HL-60 (cell line): ENCODE results near the gene KIF5A.

Experiments used
- DNase-seq, 2 experiments: peaks; one replicate each; pipeline ENCODE4 v3.0.0-alpha.2; 2010 to 2020; ENCODE audit warnings: low read depth in 1 of 2, low spot score in 1 of 2
- H3K27ac ChIP-seq: fragments of 250-450 bp; sonication (Bioruptor Pico); replicated peaks from 2 replicates; pipeline ENCODE4 v1.5.1; 2020; ENCODE audit warnings: mild to moderate bottlenecking, moderate library complexity
- H3K27me3 ChIP-seq: fragments of 250-450 bp; sonication (Bioruptor Pico); 2 replicates; pipeline ENCODE4 v1.5.1; 2021; ENCODE audit warnings: mild to moderate bottlenecking, moderate library complexity; ENCODE audit not compliant: insufficient read depth, poor library complexity, severe bottlenecking
- H3K4me3 ChIP-seq: replicated peaks from 2 replicates; pipeline ENCODE4 v1.5.1; 2011; ENCODE audit warnings: mild to moderate bottlenecking, control low read depth, low read length; ENCODE audit not compliant: insufficient read depth
- CTCF ChIP-seq: IDR thresholded peaks from one replicate; pipeline ENCODE4 v1.5.1; 2011; ENCODE audit warnings: low read length, control low read depth, inconsistent platforms; ENCODE audit not compliant: insufficient read depth
- GABPA ChIP-seq: IDR thresholded peaks from 2 replicates; pipeline ENCODE4 v1.6.1; 2012; ENCODE audit warnings: low read depth
- POLR2AphosphoS5 ChIP-seq: IDR thresholded peaks from 2 replicates; pipeline ENCODE4 v1.6.1; 2012; ENCODE audit warnings: low read depth
- REST ChIP-seq: IDR thresholded peaks from 2 replicates; pipeline ENCODE4 v1.6.1; 2012; ENCODE audit warnings: low read depth; ENCODE audit not compliant: insufficient replicate concordance
- SPI1 ChIP-seq: IDR thresholded peaks from 2 replicates; pipeline ENCODE4 v1.6.1; 2012; ENCODE audit warnings: low read depth, mild to moderate bottlenecking, borderline replicate concordance

Gene KIF5A

GRCh38 chr12:57571926-57572762 is 22.3 kb downstream of the KIF5A start:
- DNase-seq, result no peak
- H3K27me3 ChIP-seq, result no peaks in the 10 kb centered on the region
- TF ChIP-seq POLR2AphosphoS5 (no peak), REST (no peak), SPI1 (no peak), GABPA (no peak)
- H3K4me3 ChIP-seq, result no peak overlapping the region
- no peak overlapping the region for H3K27ac ChIP-seq

- Histone ChIP-seq H3K27ac (no peak overlapping the region), H3K4me3 (no peak overlapping the region), H3K27me3 (no peaks in the 10 kb centered on the region)
- TF ChIP-seq GABPA, result no peak
- no peak for TF ChIP-seq POLR2AphosphoS5
- TF ChIP-seq REST, result no peak
- TF ChIP-seq CTCF, result no peak
- DNase-seq, result no peak
Observed at GRCh38 chr12:57574795-57575194, 25.0 kb downstream of the KIF5A start.

- TF ChIP-seq CTCF (no peak), SPI1 (no peak), GABPA (no peak), POLR2AphosphoS5 (no peak), REST (no peak)
- no peak for DNase-seq
- Histone ChIP-seq H3K27ac (no peak overlapping the region), H3K27me3 (no peaks in the 10 kb centered on the region), H3K4me3 (no peak overlapping the region)
Observed at GRCh38 chr12:57575771-57576612, 26.1 kb downstream of the KIF5A start.
